ENCODE results near the gene MXI1. TPM values are rescaled to one million over a fixed set of nuclear protein-coding genes. Genes with fewer than 3 reads are reported as not detected.
"Not testable (repeated sequence)": the region's sequence is repeated elsewhere in the genome, so short reads cannot be mapped to it uniquely, and the experiment has no call there.

The MXI1 gene
- polyA plus RNA-seq, 4 donors: 41.1 to 51.8 (median 45.5) TPM

DNA sequence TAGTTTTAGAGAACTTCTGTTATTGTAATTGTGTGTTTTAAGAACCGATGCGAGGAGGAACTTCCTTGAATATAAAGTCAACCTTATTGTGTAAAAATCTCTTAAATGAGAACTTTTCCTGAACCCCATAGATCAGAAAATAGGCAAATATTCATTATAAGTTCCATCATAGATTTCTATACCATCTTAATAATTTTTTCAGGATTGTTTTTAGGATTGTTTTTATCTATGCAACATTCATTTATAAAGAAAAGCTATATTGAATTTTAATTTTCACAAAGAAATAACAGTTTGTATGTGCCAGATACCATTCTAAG lies 99.0 kb downstream of the MXI1 start:
- DNase-seq (ENCODE audit: low read depth in 4 of 4, low spot score in 2 of 4): no peak

DNA sequence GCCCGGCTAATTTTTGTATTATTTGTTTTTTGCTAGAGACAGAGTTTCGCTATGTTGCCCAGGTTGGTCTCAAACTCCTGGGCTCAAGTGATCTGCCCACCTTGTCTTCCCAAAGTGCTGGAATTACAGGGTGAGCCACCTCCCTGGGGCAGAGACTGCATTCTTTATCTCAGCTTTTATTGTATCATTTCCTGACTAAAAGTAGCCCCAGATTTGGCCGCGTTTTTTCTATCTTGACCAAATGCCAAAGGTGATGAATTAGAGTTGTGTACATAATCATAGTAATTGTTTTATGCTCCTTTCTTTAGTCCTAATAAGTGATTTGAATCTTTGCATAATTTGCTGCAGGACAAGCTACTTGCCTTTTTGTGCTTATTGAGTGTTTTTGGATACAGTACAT lies 100.4 kb downstream of the MXI1 start:
- no peak for DNase-seq (ENCODE audit: low read depth in 4 of 4, low spot score in 2 of 4)

GRCh38 chr10:110310741-110311140 lies 103.3 kb downstream of the MXI1 start:
- no peak for DNase-seq (ENCODE audit: low read depth in 4 of 4, low spot score in 2 of 4)

GRCh38 chr10:110311357-110311949 lies 104.0 kb downstream of the MXI1 start:
- peak in 1 of 4 donors; percentile 37 for DNase-seq (ENCODE audit: low read depth in 4 of 4, low spot score in 2 of 4)

GRCh38 chr10:110312206-110312605 lies 104.8 kb downstream of the MXI1 start:
- no peak for DNase-seq (ENCODE audit: low read depth in 4 of 4, low spot score in 2 of 4)

GRCh38 chr10:110313674-110314073 lies 106.3 kb downstream of the MXI1 start:
- no peak for DNase-seq (ENCODE audit: low read depth in 4 of 4, low spot score in 2 of 4)

- DNase-seq (ENCODE audit: low read depth in 4 of 4, low spot score in 2 of 4): no peak
These were observed 110.8 kb downstream of the MXI1 start for GRCh38 chr10:110317866-110318850.

GRCh38 chr10:110321869-110322620 lies 114.6 kb downstream of the MXI1 start:
- no peak for DNase-seq (ENCODE audit: low read depth in 4 of 4, low spot score in 2 of 4)

- DNase-seq (ENCODE audit: low read depth in 4 of 4, low spot score in 2 of 4): no peak
These were observed 116.1 kb downstream of the MXI1 start for GRCh38 chr10:110323503-110323902.

GRCh38 chr10:110324201-110324804 lies 116.9 kb downstream of the MXI1 start:
- DNase-seq (ENCODE audit: low read depth in 4 of 4, low spot score in 2 of 4): no peak

DNA sequence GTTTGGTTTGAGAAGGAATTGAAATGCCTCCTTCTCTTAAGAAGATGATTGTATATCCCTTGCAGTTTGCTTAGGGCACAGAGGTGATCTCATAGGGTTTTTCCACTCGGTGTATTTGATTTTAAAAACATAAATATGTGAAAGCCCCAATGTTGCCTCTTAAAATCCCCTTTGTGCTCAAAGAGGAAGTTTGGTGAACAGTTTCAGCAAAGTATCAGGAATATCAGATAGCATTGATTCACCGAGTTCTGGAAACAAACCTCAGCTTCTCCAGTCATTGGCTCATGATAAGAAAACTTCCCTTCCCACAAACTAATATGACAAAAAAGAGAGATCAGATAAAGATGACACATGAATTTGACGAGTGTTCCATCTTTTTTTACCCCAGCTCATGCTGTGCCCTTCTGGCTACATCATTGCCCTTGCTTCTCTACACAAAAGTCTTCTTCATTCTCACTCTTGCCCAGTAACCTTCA lies 117.4 kb downstream of the MXI1 start:
- DNase-seq (ENCODE audit: low read depth in 4 of 4, low spot score in 2 of 4): no peak

GRCh38 chr10:110326351-110327032 lies 119.1 kb downstream of the MXI1 start:
- DNase-seq (ENCODE audit: low read depth in 4 of 4, low spot score in 2 of 4): no peak

DNA sequence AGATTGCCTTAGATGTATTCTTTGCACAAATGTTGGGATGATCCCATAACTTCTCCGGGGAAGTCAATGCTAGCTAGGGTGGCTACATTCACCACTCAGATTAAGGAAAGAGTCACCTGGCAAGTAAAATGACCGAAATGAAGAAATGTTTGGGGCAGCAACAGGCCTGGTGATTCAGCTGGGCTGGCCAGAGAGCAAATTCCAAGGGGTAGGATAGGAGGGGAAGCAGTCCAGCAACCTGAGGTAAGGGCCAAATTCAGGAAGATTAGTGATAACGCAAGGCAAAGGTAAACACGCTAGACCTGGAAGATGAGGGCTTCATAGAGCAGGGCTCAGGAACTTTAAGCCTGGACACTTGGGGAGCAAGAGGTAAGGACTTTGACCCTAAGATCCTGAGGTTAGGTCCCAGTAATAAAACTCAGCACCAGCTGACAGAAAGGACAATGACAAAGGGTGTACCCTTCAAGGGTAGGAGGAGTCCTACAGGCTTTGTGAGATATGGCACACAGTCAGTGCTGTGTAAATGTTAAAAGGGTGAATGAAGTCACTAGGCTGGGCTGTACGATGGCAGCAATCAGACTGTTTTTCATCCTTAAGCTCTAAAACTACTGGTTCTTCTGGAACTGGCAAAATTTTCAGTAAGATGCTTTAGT lies 120.0 kb downstream of the MXI1 start:
- DNase-seq (ENCODE audit: low read depth in 4 of 4, low spot score in 2 of 4): no peak

DNA sequence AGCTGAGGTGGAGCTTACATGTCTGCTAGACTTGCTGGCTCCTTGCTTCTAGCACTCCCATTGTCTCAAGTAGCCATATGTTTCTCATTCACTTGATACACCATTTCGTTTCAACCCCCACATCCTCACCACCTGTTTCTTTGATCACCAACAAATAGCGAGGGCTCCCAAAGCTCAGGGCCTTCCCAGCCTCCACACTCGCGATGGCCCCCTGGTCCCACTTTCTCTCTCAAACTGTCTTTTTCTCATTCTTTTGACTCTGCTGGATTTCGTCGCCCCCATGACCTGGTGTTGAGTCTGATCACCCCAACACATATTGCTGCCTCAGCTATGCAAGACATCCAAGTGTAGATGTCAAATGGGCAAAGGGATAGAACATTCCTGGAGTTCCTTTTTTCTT lies 123.3 kb downstream of the MXI1 start:
- no peak for DNase-seq (ENCODE audit: low read depth in 4 of 4, low spot score in 2 of 4)

DNA sequence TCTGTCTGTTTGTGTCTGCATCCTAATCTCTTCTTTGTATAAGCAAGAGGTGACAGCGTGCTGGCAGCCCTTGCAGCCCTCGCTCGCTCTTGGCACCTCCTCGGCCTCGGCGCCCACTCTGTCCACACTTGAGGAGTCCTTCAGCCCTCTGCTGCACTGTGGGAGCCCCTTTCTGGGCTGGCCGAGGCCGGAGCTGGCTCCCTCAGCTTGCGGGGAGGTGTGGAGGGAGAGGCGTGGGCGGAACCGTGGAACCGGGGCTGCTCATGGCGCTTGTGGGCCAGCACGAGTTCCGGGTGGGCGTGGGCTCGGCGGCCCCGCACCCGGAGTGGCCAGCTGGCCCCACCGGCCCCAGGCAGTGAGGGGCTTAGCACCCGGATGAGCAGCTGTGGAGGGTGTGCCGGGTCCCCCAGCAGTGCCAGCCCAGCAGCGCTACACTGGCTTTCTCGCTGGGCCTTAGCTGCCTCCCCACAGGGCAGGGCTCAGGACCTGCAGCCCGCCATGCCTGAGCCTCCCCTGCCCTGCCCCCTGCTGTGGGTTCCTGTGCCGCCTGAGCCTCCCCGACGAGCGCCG lies 123.9 kb downstream of the MXI1 start:
- DNase-seq (ENCODE audit: low read depth in 4 of 4, low spot score in 2 of 4): not testable (repeated sequence)

GRCh38 chr10:110334061-110334656 lies 126.8 kb downstream of the MXI1 start:
- DNase-seq (ENCODE audit: low read depth in 4 of 4, low spot score in 2 of 4): no peak

GRCh38 chr10:110335314-110336064 lies 128.1 kb downstream of the MXI1 start:
- DNase-seq (ENCODE audit: low read depth in 4 of 4, low spot score in 2 of 4): no peak

GRCh38 chr10:110336111-110336721 lies 128.8 kb downstream of the MXI1 start:
- DNase-seq (ENCODE audit: low read depth in 4 of 4, low spot score in 2 of 4): no peak
